ENCODE results near the gene SH3YL1. TPM values are rescaled to one million over a fixed set of nuclear protein-coding genes. Genes with fewer than 3 reads are reported as not detected.

SH3YL1 gene
- polyA plus RNA-seq, 2 of the 4 experiments (the other 2 are of a cell fraction), result 12.8 to 23.9 TPM

- CTCF ChIA-PET, result interaction anchor here (0.6 kb wide), 1 partner anchor 42 kb away, joined by 3 read pairs; no protein-coding TSS in a partner anchor
- 76% methylated on average over 15 of the region's 15 CpGs for WGBS (ENCODE audit: missing lambda C conversion rate)
- no peak for DNase-seq (ENCODE audit: low read depth in 1 of 2, low spot score in 1 of 2)
- TF ChIP-seq CBX8 (IDR thresholded peaks at IDR 0.05), result no peak
- no peak for TF ChIP-seq EHF (CRISPR knock-in tag; IDR thresholded peaks at IDR 0.05)
- no peak for TF ChIP-seq JUN (IDR thresholded peaks at IDR 0.05)
- no peak for TF ChIP-seq GATA3 (IDR thresholded peaks at IDR 0.05; ENCODE audit: borderline replicate concordance)
- POLR2A ChIA-PET, result no interaction called here
- FAIRE-seq, result no peak
- Histone ChIP-seq H3K9me3 (no peaks in the 10 kb centered on the region), H3K4me3 (no peak overlapping the region), H3K4me1 (no peaks in the 10 kb centered on the region), H3K27ac (no peak overlapping the region), H3K4me2 (no peak overlapping the region)
- no peak for ATAC-seq
Measured at GRCh38 chr2:249538-250042, 14.2 kb downstream of the SH3YL1 start.

GRCh38 chr2:248724-249123 lies 15.1 kb downstream of the SH3YL1 start:
- H3K4me3 ChIP-seq, result no peak overlapping the region
- TF ChIP-seq RCOR1 (IDR thresholded peaks at IDR 0.05; ENCODE audit: low read depth, low read length), result no peak
- no peak for TF ChIP-seq PHF8 (IDR thresholded peaks at IDR 0.05; ENCODE audit: borderline replicate concordance, low read depth)
- DNase-seq (ENCODE audit: low read depth in 1 of 2, low spot score in 1 of 2) (no peak), ATAC-seq (no peak), FAIRE-seq (no peak)
- no peaks in the 10 kb centered on the region for H3K4me1 ChIP-seq
- WGBS (ENCODE audit: missing lambda C conversion rate), result 35% methylated on average over 2 of the region's 2 CpGs
- ChIA-PET CTCF (interaction anchor here (2.7 kb wide), 1 partner anchor 8 kb away, joined by 8 read pairs; no protein-coding TSS in a partner anchor), POLR2A (no interaction called here)
- no peak overlapping the region for H3K4me2 ChIP-seq
- H3K9me3 ChIP-seq, result no peaks in the 10 kb centered on the region
- no peak overlapping the region for H3K27ac ChIP-seq

- no peak for TF ChIP-seq EP300 (IDR thresholded peaks at IDR 0.05)
- TF ChIP-seq BCL3 (IDR thresholded peaks at IDR 0.05), result no peak
- TF ChIP-seq JUNB (IDR thresholded peaks at IDR 0.05), result no peak
- TF ChIP-seq POLR2A (IDR thresholded peaks at IDR 0.05; ENCODE audit: low read length), result no peak
- peak; percentile 71 for TF ChIP-seq CTCF (IDR thresholded peaks at IDR 0.05)
- TF ChIP-seq HDAC2 (IDR thresholded peaks at IDR 0.05), result no peak
- no peak for TF ChIP-seq MAZ (IDR thresholded peaks at IDR 0.05; ENCODE audit: borderline replicate concordance, low read depth, low read length)
- no peak for TF ChIP-seq JUN (IDR thresholded peaks at IDR 0.05)
- no peak for TF ChIP-seq HES2 (IDR thresholded peaks at IDR 0.05)
- TF ChIP-seq HOXA7 (CRISPR knock-in tag; IDR thresholded peaks at IDR 0.05), result no peak
- TF ChIP-seq HEYL (CRISPR knock-in tag; IDR thresholded peaks at IDR 0.05), result no peak
- peak; percentile 52; the same call in 2 of the 3 replicates for TF ChIP-seq SMC3 (IDR thresholded peaks at IDR 0.05)
- peak; percentile 37 to 44; a peak in 3 of 5 replicates for TF ChIP-seq RAD21 (conservative IDR thresholded peaks at IDR 0.05 in 1 of 2, IDR thresholded peaks at IDR 0.05 in 1 of 2)
- no peak for TF ChIP-seq RFX5 (IDR thresholded peaks at IDR 0.05)
- H3K4me3 ChIP-seq, result no peak overlapping the region
- no peak overlapping the region for H3K27ac ChIP-seq
- ATAC-seq, result peak; percentile 78 to 85
- DNase-seq (ENCODE audit: low read depth in 1 of 2, low spot score in 1 of 2), result peak in 1 of 2 experiments; percentile 71
- H3K9me3 ChIP-seq, result 0 out of 3 replicates have a peak, but pooled peaks cover 2% of the 10 kb centered on the region
- 45% methylated on average over 6 of the region's 6 CpGs for WGBS (ENCODE audit: missing lambda C conversion rate)
- ChIA-PET CTCF (interaction anchor here (0.8 to 2.7 kb wide), 12 partner anchors 9 to 392 kb away, joined by 3 to 13 read pairs (median 4); no protein-coding TSS in a partner anchor), POLR2A (no interaction called here)
- H3K4me2 ChIP-seq, result no peak overlapping the region
- H3K4me1 ChIP-seq, result no peaks in the 10 kb centered on the region
- no peak for FAIRE-seq
Measured at GRCh38 chr2:246489-247144, 17.2 kb downstream of the SH3YL1 start.
